WTC11 (cell line): Measurements from ENCODE around the gene PLEKHG5. TPM values are rescaled to one million over a fixed set of nuclear protein-coding genes. Genes with fewer than 3 reads are reported as not detected.

ENCODE experiments used
- ATAC-seq: fragments of 200-7000 bp; cut with Tn5 transposase; 2 replicates; pipeline ENCODE4 v1.10.0; 2021; ENCODE audit warnings: mild to moderate bottlenecking, moderate library complexity
- CTCF ChIA-PET: fragments of 300-600 bp; sonication (Branson Sonifier 250); formaldehyde crosslinking; loops from one replicate; lab custom pipeline; 2021; ENCODE audit warnings: antibody characterized with exemption; lab: Charles Lee
- POLR2A ChIA-PET: fragments of 350-600 bp; sonication (Branson Sonifier 250); formaldehyde crosslinking; loops from one replicate; lab custom pipeline; 2021; ENCODE audit warnings: antibody characterized with exemption; lab: Charles Lee
- DNase-seq: peaks from one replicate; pipeline ENCODE4 v3.0.0; 2021; ENCODE audit warnings: low spot score
- H3K27ac Mint-ChIP-seq: 2 replicates; pipeline ENCODE4 v1.8.0; 2021; ENCODE audit warnings: mixed read lengths
- H3K27me3 Mint-ChIP-seq: 2 replicates; pipeline ENCODE4 v1.8.0; 2021; ENCODE audit warnings: low read depth, mild to moderate bottlenecking, moderate library complexity, mixed read lengths
- H3K36me3 Mint-ChIP-seq: 2 replicates; pipeline ENCODE4 v1.8.0; 2021; ENCODE audit warnings: mixed read lengths
- H3K4me1 Mint-ChIP-seq: 2 replicates; pipeline ENCODE4 v1.8.0; 2022; ENCODE audit warnings: mixed read lengths
- H3K4me3 Mint-ChIP-seq: 2 replicates; pipeline ENCODE4 v1.8.0; 2021; ENCODE audit warnings: mild to moderate bottlenecking, moderate library complexity, mixed read lengths
- H3K9me3 Mint-ChIP-seq: 2 replicates; pipeline ENCODE4 v1.8.0; 2021; ENCODE audit warnings: mixed read lengths
- ARID4B ChIP-seq: sonication (generic); formaldehyde crosslinking; IDR thresholded peaks from 2 replicates; pipeline ENCODE4 v1.8.0; 2023; ENCODE audit warnings: missing genetic modification reagents, mild to moderate bottlenecking, borderline replicate concordance
- ELF4 ChIP-seq: sonication (generic); formaldehyde crosslinking; IDR thresholded peaks from 2 replicates; pipeline ENCODE4 v1.8.1; 2022; ENCODE audit warnings: low read depth, mild to moderate bottlenecking, moderate library complexity, missing genetic modification reagents
- FOXK1 ChIP-seq: sonication (generic); formaldehyde crosslinking; IDR thresholded peaks from 2 replicates; pipeline ENCODE4 v1.8.0; 2022; ENCODE audit warnings: mild to moderate bottlenecking, moderate library complexity, missing genetic modification reagents
- GABPB1 ChIP-seq: sonication (generic); formaldehyde crosslinking; IDR thresholded peaks from 2 replicates; pipeline ENCODE4 v1.8.1; 2023; ENCODE audit warnings: mild to moderate bottlenecking, missing genetic modification reagents
- GTF2I ChIP-seq: fragments of 250-450 bp; sonication (Bioruptor Pico); conservative IDR thresholded peaks from 2 replicates; pipeline ENCODE4 v1.4.0; 2021; ENCODE audit warnings: mild to moderate bottlenecking
- JAZF1 ChIP-seq: fragments of 250-450 bp; sonication (Bioruptor Pico); IDR thresholded peaks from 2 replicates; pipeline ENCODE4 v1.9.0; 2021; ENCODE audit warnings: moderate library complexity, mild to moderate bottlenecking, inconsistent platforms
- NFYB ChIP-seq: sonication (generic); formaldehyde crosslinking; conservative IDR thresholded peaks from 2 replicates; pipeline ENCODE4 v1.8.0; 2022; ENCODE audit warnings: low read depth, missing genetic modification reagents
- OVOL2 ChIP-seq: fragments of 250-450 bp; sonication (Bioruptor Pico); IDR thresholded peaks from 2 replicates; pipeline ENCODE4 v1.9.0; 2021; ENCODE audit warnings: mild to moderate bottlenecking, borderline replicate concordance
- SMAD3 ChIP-seq: sonication (generic); formaldehyde crosslinking; IDR thresholded peaks from 2 replicates; pipeline ENCODE4 v1.8.0; 2022; ENCODE audit warnings: missing genetic modification reagents, mild to moderate bottlenecking, borderline replicate concordance
- SP1 ChIP-seq: sonication (generic); formaldehyde crosslinking; conservative IDR thresholded peaks from 2 replicates; pipeline ENCODE4 v1.8.1; 2022; ENCODE audit warnings: missing genetic modification reagents
- TEAD1 ChIP-seq: sonication (generic); formaldehyde crosslinking; IDR thresholded peaks from 2 replicates; pipeline ENCODE4 v1.8.0; 2022; ENCODE audit warnings: mild to moderate bottlenecking, missing genetic modification reagents
- ZNF423 ChIP-seq: fragments of 250-450 bp; sonication (Bioruptor Pico); IDR thresholded peaks from 2 replicates; pipeline ENCODE4 v2.1.2; 2022; ENCODE audit warnings: mild to moderate bottlenecking, moderate library complexity
- ZNF512 ChIP-seq: sonication (generic); formaldehyde crosslinking; IDR thresholded peaks from 2 replicates; pipeline ENCODE4 v1.8.1; 2022; ENCODE audit warnings: missing genetic modification reagents, borderline replicate concordance
- total RNA-seq: library from RNA; stranded (reverse); gene quantifications from 3 replicates; pipeline ENCODE4 v1.2.3, GENCODE V29; 2021
- TF ChIP-seq, protein P1 (sequence below): fragments of 200-600 bp; IDR thresholded peaks from 2 replicates; pipeline ENCODE4 v1.8.0; 2022; ENCODE audit warnings: antibody characterized with exemption
- TF ChIP-seq, protein P2 (sequence below): sonication (generic); formaldehyde crosslinking; IDR thresholded peaks from 2 replicates; pipeline ENCODE4 v1.8.0; 2022; ENCODE audit warnings: mild to moderate bottlenecking, missing genetic modification reagents
- TF ChIP-seq, protein P3 (sequence below): sonication (generic); formaldehyde crosslinking; IDR thresholded peaks from 2 replicates; pipeline ENCODE4 v1.8.1; 2022; ENCODE audit warnings: mild to moderate bottlenecking, moderate library complexity, missing genetic modification reagents
- TF ChIP-seq, protein P4 (sequence below): sonication (generic); formaldehyde crosslinking; IDR thresholded peaks from 2 replicates; pipeline ENCODE4 v1.8.1; 2022; ENCODE audit warnings: mild to moderate bottlenecking, missing genetic modification reagents, moderate library complexity, borderline replicate concordance
- TF ChIP-seq, protein P5 (sequence below): sonication (generic); formaldehyde crosslinking; IDR thresholded peaks from 2 replicates; pipeline ENCODE4 v1.8.0; 2022; ENCODE audit warnings: mild to moderate bottlenecking, missing genetic modification reagents

The PLEKHG5 gene
- total RNA-seq, 1 experiment from 2014 or later = 27.5 TPM

DNA sequence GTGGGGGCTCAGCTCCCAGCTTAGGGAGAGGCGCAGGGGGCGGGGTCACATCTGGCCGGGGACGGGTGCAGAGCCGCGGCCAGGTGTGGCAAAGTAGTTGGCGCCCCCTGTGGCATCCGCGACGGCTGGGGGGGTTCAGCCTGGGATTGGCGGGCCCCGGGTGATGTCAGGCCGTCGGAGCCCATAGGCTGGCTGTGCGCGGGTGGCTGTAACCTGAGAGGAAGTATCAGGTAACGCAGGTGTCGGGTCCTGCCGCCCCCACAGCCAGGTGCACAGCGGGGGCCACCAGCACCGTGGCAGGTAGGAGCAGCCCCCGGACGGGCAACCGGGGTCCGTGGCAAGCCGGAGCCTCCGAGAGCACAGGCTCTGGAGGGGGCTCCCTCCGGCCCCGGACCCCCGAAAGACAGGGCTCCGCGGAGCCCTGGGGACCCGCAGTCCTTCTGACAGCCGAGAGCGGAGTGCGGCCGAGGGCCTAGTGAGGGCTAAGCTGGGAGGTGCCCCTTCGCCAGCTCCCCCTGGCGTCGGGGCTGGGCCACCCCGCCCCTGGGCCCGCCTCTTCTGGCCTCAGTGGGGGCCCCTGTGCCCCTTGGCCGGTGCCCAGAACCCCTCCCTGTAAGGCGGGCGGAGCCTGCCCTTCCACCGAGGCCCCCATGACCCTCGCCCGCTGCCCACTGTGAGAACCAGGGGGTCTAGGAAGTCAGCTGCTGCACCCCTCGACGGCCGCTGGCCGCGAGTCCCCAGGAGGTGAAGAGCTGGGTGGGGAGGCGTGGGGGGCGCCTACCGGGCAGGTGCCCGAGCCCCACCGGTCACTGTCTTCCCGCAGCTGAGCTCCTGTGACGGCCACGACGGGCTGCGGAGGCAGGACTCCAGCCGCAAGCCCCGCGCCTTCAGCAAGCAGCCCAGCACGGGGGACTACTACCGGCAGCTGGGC lies 43.4 kb downstream of the PLEKHG5 start:
- H3K36me3 Mint-ChIP-seq = no peaks in the 10 kb centered on the region; the same call in 1 of the 2 replicates
- peaks cover 27% of the 10 kb centered on the region for H3K4me1 Mint-ChIP-seq
- no peaks in the 10 kb centered on the region; the same call in 1 of the 2 replicates for H3K27me3 Mint-ChIP-seq
- CTCF ChIA-PET = interaction anchor here (0.6 to 6.4 kb wide), 36 partner anchors 9 to 336 kb away, joined by 3 to 85 read pairs (median 6); partner anchors contain the start of genes ACOT7, HES2, PLEKHG5 and TNFRSF25
- peak; percentile 98 for DNase-seq
- TF ChIP-seq FOXK1 (CRISPR knock-in tag) (no peak; the same call in 1 of the 2 replicates), ZNF423 (CRISPR knock-in tag) (no peak), NFYB (CRISPR knock-in tag) (peak; percentile 56), ARID4B (CRISPR knock-in tag) (peak; percentile 37; the same call in 1 of the 2 replicates), GTF2I (no peak), GABPB1 (peak; percentile 13; the same call in 1 of the 2 replicates), SMAD3 (no peak), TEAD1 (CRISPR knock-in tag) (0 out of 2 replicates have a peak, but pooled peaks have one; percentile 10), SP1 (CRISPR knock-in tag) (peak; percentile 60), OVOL2 (CRISPR knock-in tag) (no peak)
- TF ChIP-seq, protein P1, sequence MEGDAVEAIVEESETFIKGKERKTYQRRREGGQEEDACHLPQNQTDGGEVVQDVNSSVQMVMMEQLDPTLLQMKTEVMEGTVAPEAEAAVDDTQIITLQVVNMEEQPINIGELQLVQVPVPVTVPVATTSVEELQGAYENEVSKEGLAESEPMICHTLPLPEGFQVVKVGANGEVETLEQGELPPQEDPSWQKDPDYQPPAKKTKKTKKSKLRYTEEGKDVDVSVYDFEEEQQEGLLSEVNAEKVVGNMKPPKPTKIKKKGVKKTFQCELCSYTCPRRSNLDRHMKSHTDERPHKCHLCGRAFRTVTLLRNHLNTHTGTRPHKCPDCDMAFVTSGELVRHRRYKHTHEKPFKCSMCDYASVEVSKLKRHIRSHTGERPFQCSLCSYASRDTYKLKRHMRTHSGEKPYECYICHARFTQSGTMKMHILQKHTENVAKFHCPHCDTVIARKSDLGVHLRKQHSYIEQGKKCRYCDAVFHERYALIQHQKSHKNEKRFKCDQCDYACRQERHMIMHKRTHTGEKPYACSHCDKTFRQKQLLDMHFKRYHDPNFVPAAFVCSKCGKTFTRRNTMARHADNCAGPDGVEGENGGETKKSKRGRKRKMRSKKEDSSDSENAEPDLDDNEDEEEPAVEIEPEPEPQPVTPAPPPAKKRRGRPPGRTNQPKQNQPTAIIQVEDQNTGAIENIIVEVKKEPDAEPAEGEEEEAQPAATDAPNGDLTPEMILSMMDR = peak; percentile 20; the same call in 1 of the 2 replicates
- TF ChIP-seq, protein P2, sequence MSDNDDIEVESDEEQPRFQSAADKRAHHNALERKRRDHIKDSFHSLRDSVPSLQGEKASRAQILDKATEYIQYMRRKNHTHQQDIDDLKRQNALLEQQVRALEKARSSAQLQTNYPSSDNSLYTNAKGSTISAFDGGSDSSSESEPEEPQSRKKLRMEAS (CRISPR knock-in tag) = 0 out of 2 replicates have a peak, but pooled peaks have one; percentile 58
- TF ChIP-seq, protein P3, sequence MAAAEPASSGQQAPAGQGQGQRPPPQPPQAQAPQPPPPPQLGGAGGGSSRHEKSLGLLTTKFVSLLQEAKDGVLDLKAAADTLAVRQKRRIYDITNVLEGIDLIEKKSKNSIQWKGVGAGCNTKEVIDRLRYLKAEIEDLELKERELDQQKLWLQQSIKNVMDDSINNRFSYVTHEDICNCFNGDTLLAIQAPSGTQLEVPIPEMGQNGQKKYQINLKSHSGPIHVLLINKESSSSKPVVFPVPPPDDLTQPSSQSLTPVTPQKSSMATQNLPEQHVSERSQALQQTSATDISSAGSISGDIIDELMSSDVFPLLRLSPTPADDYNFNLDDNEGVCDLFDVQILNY (CRISPR knock-in tag) = 0 out of 2 replicates have a peak, but pooled peaks have one; percentile 9
- TF ChIP-seq, all 79 proteins: peak for 8
- ATAC-seq = peak; percentile 78
- Mint-ChIP-seq H3K4me3 (peak overlapping the region; percentile 75), H3K9me3 (no peaks in the 10 kb centered on the region), H3K27ac (peak overlapping the region; percentile 36; the same call in 1 of the 2 replicates)
- POLR2A ChIA-PET = no interaction called here

- H3K36me3 Mint-ChIP-seq = no peaks in the 10 kb centered on the region
- peaks cover 27% of the 10 kb centered on the region for H3K4me1 Mint-ChIP-seq
- CTCF ChIA-PET = interaction anchor here (0.6 to 6.4 kb wide), 27 partner anchors 8 to 335 kb away, joined by 3 to 85 read pairs (median 8); partner anchors contain the start of genes ACOT7, HES2 and TNFRSF25
- H3K27me3 Mint-ChIP-seq = peaks cover 2% of the 10 kb centered on the region; the same call in 1 of the 2 replicates
- POLR2A ChIA-PET = no interaction called here
- H3K27ac Mint-ChIP-seq = peak overlapping the region; percentile 36; the same call in 1 of the 2 replicates
- peak; percentile 73 for DNase-seq
- peak overlapping the region; percentile 75 for H3K4me3 Mint-ChIP-seq
- peak; percentile 13 for ATAC-seq
- no peaks in the 10 kb centered on the region for H3K9me3 Mint-ChIP-seq
- TF ChIP-seq, protein P2 (CRISPR knock-in tag) = 0 out of 2 replicates have a peak, but pooled peaks have one; percentile 14
- TF ChIP-seq, protein P4, sequence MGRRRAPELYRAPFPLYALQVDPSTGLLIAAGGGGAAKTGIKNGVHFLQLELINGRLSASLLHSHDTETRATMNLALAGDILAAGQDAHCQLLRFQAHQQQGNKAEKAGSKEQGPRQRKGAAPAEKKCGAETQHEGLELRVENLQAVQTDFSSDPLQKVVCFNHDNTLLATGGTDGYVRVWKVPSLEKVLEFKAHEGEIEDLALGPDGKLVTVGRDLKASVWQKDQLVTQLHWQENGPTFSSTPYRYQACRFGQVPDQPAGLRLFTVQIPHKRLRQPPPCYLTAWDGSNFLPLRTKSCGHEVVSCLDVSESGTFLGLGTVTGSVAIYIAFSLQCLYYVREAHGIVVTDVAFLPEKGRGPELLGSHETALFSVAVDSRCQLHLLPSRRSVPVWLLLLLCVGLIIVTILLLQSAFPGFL (CRISPR knock-in tag) = no peak
- TF ChIP-seq ZNF512 (CRISPR knock-in tag) = no peak
- TF ChIP-seq, protein P5, sequence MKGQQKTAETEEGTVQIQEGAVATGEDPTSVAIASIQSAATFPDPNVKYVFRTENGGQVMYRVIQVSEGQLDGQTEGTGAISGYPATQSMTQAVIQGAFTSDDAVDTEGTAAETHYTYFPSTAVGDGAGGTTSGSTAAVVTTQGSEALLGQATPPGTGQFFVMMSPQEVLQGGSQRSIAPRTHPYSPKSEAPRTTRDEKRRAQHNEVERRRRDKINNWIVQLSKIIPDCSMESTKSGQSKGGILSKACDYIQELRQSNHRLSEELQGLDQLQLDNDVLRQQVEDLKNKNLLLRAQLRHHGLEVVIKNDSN (CRISPR knock-in tag) = no peak
- TF ChIP-seq ELF4 (CRISPR knock-in tag) = no peak
- no peak for TF ChIP-seq JAZF1 (CRISPR knock-in tag)
These were observed 44.2 kb downstream of the PLEKHG5 start for GRCh38 chr1:6447016-6447817.
